GM19455 (cell line): ENCODE measurements around the gene RGS10.

ENCODE experiments used
- ATAC-seq: cut with Tn5 transposase; IDR thresholded peaks from one replicate; pipeline ENCODE4 v1.9.1; 2021; ENCODE audit not compliant: unreplicated experiment

RGS10 gene

GRCh38 chr10:119452396-119452795 lies 90.1 kb downstream of the RGS10 start:
- no peak for ATAC-seq

- ATAC-seq, result no peak
Measured at GRCh38 chr10:119451300-119451896, 91.1 kb downstream of the RGS10 start.

- no peak for ATAC-seq
Measured at GRCh38 chr10:119450606-119451299, 91.8 kb downstream of the RGS10 start.
